ENCODE data around the gene ZNF804A.

DNA sequence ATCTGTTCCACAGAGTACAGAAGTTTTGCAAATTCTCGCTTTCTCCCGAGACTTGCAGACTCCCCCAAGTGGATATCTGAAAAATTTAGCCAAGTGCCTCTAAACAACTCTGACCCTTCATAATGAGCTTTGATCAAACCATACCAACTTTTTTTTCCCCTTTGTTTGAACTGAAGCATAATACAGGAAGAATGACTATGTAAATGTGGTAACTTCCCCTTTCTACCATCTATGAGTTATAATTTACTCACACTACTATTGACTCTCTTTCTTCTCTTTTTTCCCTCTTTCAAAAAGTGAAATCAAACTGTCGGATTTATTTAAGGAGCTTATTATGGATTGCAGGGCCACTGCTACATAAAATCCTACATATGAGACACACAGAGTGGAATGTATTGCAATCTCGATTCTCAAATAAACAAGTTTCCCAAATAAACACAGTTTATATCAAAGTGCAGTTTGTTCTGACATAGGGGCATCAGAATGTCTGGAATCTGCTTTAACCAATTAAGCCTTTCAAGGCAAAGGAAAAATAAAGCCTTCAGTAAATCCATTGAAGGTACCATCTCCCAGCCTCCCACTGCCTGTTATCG lies 1.4 kb upstream of the ZNF804A start:
- TF ChIP-seq POLR2A (IDR thresholded peaks at IDR 0.05; ENCODE audit: low read depth, low read length) (no peak), POLR2AphosphoS5 (IDR thresholded peaks at IDR 0.05; ENCODE audit: low read depth, low read length) (no peak), SPI1 (IDR thresholded peaks at IDR 0.05; ENCODE audit: low read depth, low read length) (no peak), TAF1 (IDR thresholded peaks at IDR 0.05; ENCODE audit: low read depth, low read length) (no peak), PAX5 (IDR thresholded peaks at IDR 0.05; ENCODE audit: insufficient read depth, low read length, severe bottlenecking) (no peak)

Measured in GM12891 (cell line).